ENCODE results near the gene IFNA10. TPM values are rescaled to one million over a fixed set of nuclear protein-coding genes. Genes with fewer than 3 reads are reported as not detected.

IFNA10 gene
- total RNA-seq, 1 experiment from 2014 or later: not detected

DNA sequence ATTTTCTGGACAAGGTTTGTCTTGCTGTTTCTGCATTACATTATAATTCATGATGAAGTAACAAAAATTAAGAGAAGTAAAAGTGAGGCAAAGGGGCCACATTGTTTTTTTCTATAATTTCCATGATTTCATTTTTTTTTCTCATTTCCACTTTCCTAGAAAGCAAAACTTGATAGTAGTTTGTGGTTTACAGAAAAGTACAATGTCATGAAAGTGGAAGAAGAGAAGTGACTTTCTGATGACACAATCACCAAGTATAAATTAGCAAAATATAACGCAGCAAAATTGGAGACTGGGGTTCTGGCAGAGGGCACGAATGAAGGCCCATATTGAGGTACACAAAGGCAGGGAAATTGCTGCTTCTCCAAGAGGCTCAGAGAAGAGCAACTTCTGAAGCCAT, 37.9 kb upstream of the IFNA10 start:
- TF ChIP-seq, protein P1, sequence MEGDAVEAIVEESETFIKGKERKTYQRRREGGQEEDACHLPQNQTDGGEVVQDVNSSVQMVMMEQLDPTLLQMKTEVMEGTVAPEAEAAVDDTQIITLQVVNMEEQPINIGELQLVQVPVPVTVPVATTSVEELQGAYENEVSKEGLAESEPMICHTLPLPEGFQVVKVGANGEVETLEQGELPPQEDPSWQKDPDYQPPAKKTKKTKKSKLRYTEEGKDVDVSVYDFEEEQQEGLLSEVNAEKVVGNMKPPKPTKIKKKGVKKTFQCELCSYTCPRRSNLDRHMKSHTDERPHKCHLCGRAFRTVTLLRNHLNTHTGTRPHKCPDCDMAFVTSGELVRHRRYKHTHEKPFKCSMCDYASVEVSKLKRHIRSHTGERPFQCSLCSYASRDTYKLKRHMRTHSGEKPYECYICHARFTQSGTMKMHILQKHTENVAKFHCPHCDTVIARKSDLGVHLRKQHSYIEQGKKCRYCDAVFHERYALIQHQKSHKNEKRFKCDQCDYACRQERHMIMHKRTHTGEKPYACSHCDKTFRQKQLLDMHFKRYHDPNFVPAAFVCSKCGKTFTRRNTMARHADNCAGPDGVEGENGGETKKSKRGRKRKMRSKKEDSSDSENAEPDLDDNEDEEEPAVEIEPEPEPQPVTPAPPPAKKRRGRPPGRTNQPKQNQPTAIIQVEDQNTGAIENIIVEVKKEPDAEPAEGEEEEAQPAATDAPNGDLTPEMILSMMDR (conservative IDR thresholded peaks at IDR 0.05): no peak
- Mint-ChIP-seq H3K27me3 (ENCODE audit: low read depth) (peaks cover 15% of the 10 kb centered on the region), H3K4me1 (no peaks in the 10 kb centered on the region), H3K27ac (no peak overlapping the region), H3K36me3 (ENCODE audit: insufficient read depth in 1 of 3, low read depth in 3 of 3) (no peaks in the 10 kb centered on the region), H3K9me3 (no peaks in the 10 kb centered on the region), H3K4me3 (no peak overlapping the region)
- Histone ChIP-seq H3K14ac (ENCODE audit: insufficient read depth, low read length) (no peak overlapping the region), H4K8ac (replicated peaks; ENCODE audit: insufficient read length, low read depth, low read length) (no peak overlapping the region), H3K4me2 (ENCODE audit: insufficient read depth, insufficient read length, low read length) (no peak overlapping the region), H2BK12ac (ENCODE audit: insufficient read length, low read depth, low read length) (no peak overlapping the region), H3T11ph (ENCODE audit: low read length) (no peak overlapping the region), H4K5ac (ENCODE audit: insufficient read length, low read depth, low read length) (no peak overlapping the region), H3K27me3 (ENCODE audit: insufficient read depth, low read length) (no peaks in the 10 kb centered on the region), H3K79me2 (ENCODE audit: insufficient read depth, low read length) (no peaks in the 10 kb centered on the region), H2AK5ac (ENCODE audit: insufficient read length, low read length) (no peak overlapping the region), H3K4me1 (ENCODE audit: insufficient read depth, low read length) (no peaks in the 10 kb centered on the region), H2BK15ac (ENCODE audit: low read depth, low read length) (no peak overlapping the region), H3K18ac (ENCODE audit: insufficient read length, low read depth, low read length) (no peak overlapping the region), H2AFZ (ENCODE audit: low read length) (no peak overlapping the region), H3K9ac (ENCODE audit: extremely low read depth, insufficient read length, low read length) (no peak overlapping the region), H3K9me3 (ENCODE audit: control insufficient read depth, low read depth, low read length) (no peaks in the 10 kb centered on the region), H4K20me1 (ENCODE audit: control insufficient read depth, insufficient read depth, insufficient read length) (no peaks in the 10 kb centered on the region), H3K23me2 (ENCODE audit: insufficient read length, low read depth, low read length, poor library complexity, severe bottlenecking) (no peaks in the 10 kb centered on the region), H2BK20ac (ENCODE audit: low read depth, low read length, poor library complexity, severe bottlenecking) (no peak overlapping the region), H2BK5ac (ENCODE audit: insufficient read length, low read length) (no peak overlapping the region), H2BK120ac (ENCODE audit: low read depth, low read length, poor library complexity, severe bottlenecking) (no peak overlapping the region), H3K23ac (ENCODE audit: insufficient read length, low read depth, low read length) (no peak overlapping the region), H3K27ac (ENCODE audit: insufficient read length, low read depth, low read length) (no peak overlapping the region), H3K79me1 (ENCODE audit: insufficient read depth, low read depth, low read length, poor library complexity, severe bottlenecking) (no peaks in the 10 kb centered on the region), H3K56ac (ENCODE audit: insufficient read length, low read depth, low read length) (no peak overlapping the region), H3K4ac (ENCODE audit: low read depth, low read length) (no peak overlapping the region), H4K91ac (ENCODE audit: insufficient read length, low read depth, low read length) (no peak overlapping the region)
- DNase-seq: no peak
- WGBS (ENCODE audit: extremely low coverage, insufficient read length, low lambda C conversion rate): no CpG with 5 or more reads among the region's 2 CpGs
